Measurements from ENCODE around the gene DLK1. TPM values are rescaled to one million over a fixed set of nuclear protein-coding genes. Genes with fewer than 3 reads are reported as not detected.

DLK1 gene
- total RNA-seq, 1 donor from 2014 or later: 0.22 TPM

- DNase-seq (ENCODE audit: low spot score): no peak
These were observed 3.3 kb downstream of the DLK1 start for GRCh38 chr14:100729982-100730381.

GRCh38 chr14:100730581-100730980 lies 3.9 kb downstream of the DLK1 start:
- ATAC-seq (no peak), DNase-seq (ENCODE audit: low spot score) (no peak)
- intact Hi-C loops (cut with DNase I): no loop called here

More at GRCh38 chr14:100729982-100730381, 3.3 kb downstream of the DLK1 start:
- intact Hi-C loops (cut with DNase I): no loop called here
- no peak for ATAC-seq

GRCh38 chr14:100731011-100731670 lies 4.4 kb downstream of the DLK1 start:
- DNase-seq (ENCODE audit: low spot score): no peak
- intact Hi-C loops (cut with DNase I): no loop called here
- ATAC-seq: no peak

- no peak for ATAC-seq
- intact Hi-C loops (cut with DNase I): no loop called here
- DNase-seq (ENCODE audit: low spot score): no peak
These were observed 5.4 kb downstream of the DLK1 start for GRCh38 chr14:100731846-100732765.

GRCh38 chr14:100732766-100733100 lies 6.0 kb downstream of the DLK1 start:
- intact Hi-C loops (cut with DNase I): no loop called here
- DNase-seq (ENCODE audit: low spot score) (no peak), ATAC-seq (no peak)

GRCh38 chr14:100733152-100733850 lies 6.6 kb downstream of the DLK1 start:
- ATAC-seq (no peak), DNase-seq (ENCODE audit: low spot score) (no peak)
- intact Hi-C loops (cut with DNase I): no loop called here

GRCh38 chr14:100734031-100734990 lies 7.6 kb downstream of the DLK1 start:
- intact Hi-C loops (cut with DNase I): no loop called here
- ATAC-seq (no peak), DNase-seq (ENCODE audit: low spot score) (peak; percentile 42)

GRCh38 chr14:100735271-100735670 lies 8.6 kb downstream of the DLK1 start:
- DNase-seq (ENCODE audit: low spot score) (no peak), ATAC-seq (no peak)
- intact Hi-C loops (cut with DNase I): no loop called here

- DNase-seq (ENCODE audit: low spot score) (peak; percentile 45), ATAC-seq (no peak)
- intact Hi-C loops (cut with DNase I): no loop called here
These were observed 9.8 kb downstream of the DLK1 start for GRCh38 chr14:100736269-100737180.

- intact Hi-C loops (cut with DNase I): no loop called here
- ATAC-seq: no peak
- peak; percentile 37 for DNase-seq (ENCODE audit: low spot score)
These were observed 10.8 kb downstream of the DLK1 start for GRCh38 chr14:100737526-100737925.

GRCh38 chr14:100738269-100738691 lies 11.6 kb downstream of the DLK1 start:
- intact Hi-C loops (cut with DNase I): no loop called here
- DNase-seq (ENCODE audit: low spot score): peak; percentile 42
- no peak for ATAC-seq

- no peak for ATAC-seq
- intact Hi-C loops (cut with DNase I): no loop called here
- DNase-seq (ENCODE audit: low spot score): peak; percentile 50
These were observed 12.0 kb downstream of the DLK1 start for GRCh38 chr14:100738704-100739131.

GRCh38 chr14:100739306-100739705 lies 12.6 kb downstream of the DLK1 start:
- intact Hi-C loops (cut with DNase I): no loop called here
- no peak for ATAC-seq
- DNase-seq (ENCODE audit: low spot score): peak; percentile 32

- peak; percentile 44 for DNase-seq (ENCODE audit: low spot score)
- no peak for ATAC-seq
- intact Hi-C loops (cut with DNase I): no loop called here
These were observed 13.6 kb downstream of the DLK1 start for GRCh38 chr14:100740196-100740825.

GRCh38 chr14:100740929-100741328 lies 14.2 kb downstream of the DLK1 start:
- intact Hi-C loops (cut with DNase I): no loop called here
- ATAC-seq (no peak), DNase-seq (ENCODE audit: low spot score) (peak; percentile 17)

GRCh38 chr14:100741966-100742365 lies 15.3 kb downstream of the DLK1 start:
- intact Hi-C loops (cut with DNase I): no loop called here
- ATAC-seq: no peak
- DNase-seq (ENCODE audit: low spot score): no peak

- DNase-seq (ENCODE audit: low spot score) (no peak), ATAC-seq (no peak)
- intact Hi-C loops (cut with DNase I): no loop called here
These were observed 19.6 kb downstream of the DLK1 start for GRCh38 chr14:100746326-100746725.

Measured in sciatic nerve (tissue), 2 donors.